Mammary epithelial cell (primary cell): ENCODE results near the gene RETN.

Experiments
- CTCF ChIP-seq, 2 donors: IDR thresholded peaks in 1 of 2; conservative IDR thresholded peaks in 1 of 2; 2 replicates each; pipeline ENCODE4 v1.5.1; 2011 to 2012; ENCODE audit warnings: inconsistent platforms in 2 of 2, low read length in 2 of 2, mild to moderate bottlenecking in 2 of 2, control low read depth in 1 of 2, low read depth in 1 of 2; ENCODE audit not compliant: insufficient read depth in 1 of 2; ENCODE audit errors: extremely low read depth in 1 of 2
- EZH2 ChIP-seq: IDR thresholded peaks from 2 replicates; pipeline ENCODE4 v1.6.1; 2012; ENCODE audit warnings: low read length, inconsistent platforms, borderline replicate concordance

DNA sequence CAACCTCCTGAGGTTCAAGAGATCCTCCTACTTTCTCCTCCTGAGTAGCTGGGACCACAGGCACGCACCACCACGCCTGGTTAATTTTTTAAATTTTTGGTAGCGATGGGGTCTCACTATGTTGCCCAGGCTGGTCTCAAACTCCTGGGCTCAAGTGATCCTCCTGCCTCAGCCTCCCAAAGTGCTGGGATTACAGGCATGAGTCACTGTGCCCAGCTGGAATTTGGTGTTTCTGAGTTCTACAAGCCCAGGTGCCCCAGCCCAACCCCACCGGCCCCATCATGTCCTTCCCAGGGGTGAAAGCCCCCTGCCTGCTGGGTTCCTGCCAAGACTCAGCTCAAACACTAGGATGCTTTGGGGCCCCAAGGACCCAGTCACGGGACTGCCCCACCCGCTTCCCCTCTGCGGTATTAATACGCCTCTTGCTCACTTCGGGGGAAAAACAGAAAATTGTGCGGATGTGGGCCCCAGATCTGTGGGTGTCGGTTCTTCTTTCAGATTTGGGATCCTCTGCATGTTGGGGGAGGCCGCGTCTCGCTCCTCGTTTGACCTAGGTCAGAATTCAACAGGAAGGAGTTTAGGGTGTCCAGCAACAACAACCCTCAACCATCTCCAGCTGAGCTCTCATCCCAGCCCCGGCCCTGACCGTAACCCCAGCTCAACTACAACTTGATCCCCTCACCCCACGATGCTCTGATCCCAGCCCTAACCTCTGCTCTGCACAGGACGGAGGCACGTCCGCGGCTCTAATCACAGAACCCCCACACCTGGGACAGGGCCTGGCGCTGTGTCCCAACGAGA, 36.7 kb downstream of the RETN start:
- TF ChIP-seq CTCF (conservative IDR thresholded peaks at IDR 0.05 in 1 of 2, IDR thresholded peaks at IDR 0.05 in 1 of 2; ENCODE audit: extremely low read depth in 1 of 2, insufficient read depth in 1 of 2, low read depth in 1 of 2, low read length in 2 of 2): no peak
- no peak for TF ChIP-seq EZH2
